OCI-LY7 (cell line): ENCODE measurements around the gene PELI1.

Experiments used
- CTCF ChIP-seq: fragments of 200-600 bp; sonication (generic); conservative IDR thresholded peaks from 2 replicates; pipeline ENCODE4 v1.5.1; 2014; ENCODE audit warnings: mild to moderate bottlenecking, antibody characterized with exemption, low read length, moderate library complexity, mixed read lengths
- EZH2phosphoT487 ChIP-seq: fragments of 200-600 bp; sonication (generic); IDR thresholded peaks from 2 replicates; pipeline ENCODE4 v1.6.1; 2018; ENCODE audit warnings: low read depth, borderline replicate concordance, mild to moderate bottlenecking, mixed run types, antibody characterized with exemption, low read length, moderate library complexity, mixed read lengths

GRCh38 chr2:64139956-64140355 is 4.3 kb downstream of the PELI1 start:
- TF ChIP-seq CTCF (no peak), EZH2phosphoT487 (no peak)
